IMR-90 (cell line): ENCODE results near the gene TMC7.

Experiments
- CEBPB ChIP-seq: IDR thresholded peaks from 2 replicates; pipeline ENCODE4 v1.6.1; 2012; ENCODE audit warnings: low read depth, low read length, improper control_type of control experiment
- MXI1 ChIP-seq: IDR thresholded peaks from 2 replicates; pipeline ENCODE4 v1.6.1; 2012; ENCODE audit warnings: low read depth, mild to moderate bottlenecking, low read length, moderate library complexity, borderline replicate concordance
- POLR2A ChIP-seq: IDR thresholded peaks from 2 replicates; pipeline ENCODE4 v1.6.1; 2012; ENCODE audit warnings: mild to moderate bottlenecking, low read depth, low read length

DNA sequence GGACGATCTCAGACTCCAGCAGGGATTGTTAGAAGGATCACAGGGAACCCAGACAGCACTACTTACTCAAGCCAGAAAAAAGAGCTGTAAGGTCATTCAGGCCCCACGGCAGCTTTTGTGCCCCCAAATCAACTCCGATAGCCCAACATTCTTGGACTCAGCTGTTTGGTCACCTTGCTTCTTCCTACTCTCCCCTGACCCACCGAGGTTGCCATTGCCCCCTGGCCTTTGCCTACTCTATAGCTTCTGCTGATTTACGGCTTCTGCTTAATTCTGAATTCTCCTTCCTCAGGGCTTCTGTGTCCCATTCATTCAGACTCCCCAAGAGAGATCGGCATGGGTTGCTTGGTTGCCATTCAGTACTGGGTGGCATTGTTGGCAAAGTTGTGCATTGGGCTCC is 121.4 kb downstream of the TMC7 start:
- TF ChIP-seq CEBPB (no peak), POLR2A (no peak), MXI1 (no peak)
